Suppressor macrophage treated with lipopolysaccharide for 4 hours (primary cell): Measurements from ENCODE around the gene KCNN2.

ENCODE experiments used
- DNase-seq: peaks from one replicate; pipeline ENCODE4 v3.0.0-alpha.2; 2020

The KCNN2 gene

DNA sequence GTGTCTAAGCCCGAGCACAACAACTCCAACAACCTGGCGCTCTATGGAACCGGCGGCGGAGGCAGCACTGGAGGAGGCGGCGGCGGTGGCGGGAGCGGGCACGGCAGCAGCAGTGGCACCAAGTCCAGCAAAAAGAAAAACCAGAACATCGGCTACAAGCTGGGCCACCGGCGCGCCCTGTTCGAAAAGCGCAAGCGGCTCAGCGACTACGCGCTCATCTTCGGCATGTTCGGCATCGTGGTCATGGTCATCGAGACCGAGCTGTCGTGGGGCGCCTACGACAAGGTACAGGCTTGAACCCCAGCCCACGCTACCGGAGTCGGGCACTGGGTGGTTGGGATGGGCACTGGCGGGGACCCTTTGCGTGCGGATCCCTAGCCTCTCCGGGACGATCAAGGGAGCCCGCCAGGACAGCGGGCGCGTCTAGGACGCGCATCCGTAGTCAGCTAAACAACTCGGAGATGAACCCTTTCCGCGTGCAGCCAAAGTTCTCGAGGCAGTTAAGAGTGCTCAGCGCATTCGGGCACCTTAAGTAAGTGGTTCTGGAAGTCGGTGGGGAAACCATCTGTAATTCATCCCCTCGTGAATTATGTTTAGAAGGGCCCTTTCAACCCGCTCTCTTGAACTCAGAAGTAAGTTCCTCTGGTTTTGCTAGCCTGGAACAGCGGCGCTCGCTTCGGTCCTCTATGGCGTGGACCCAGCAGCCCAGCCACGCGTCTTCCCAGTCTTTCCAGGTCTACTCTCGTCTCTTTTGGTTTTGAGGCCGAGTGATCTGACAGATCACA lies 1.3 kb downstream of the KCNN2 start:
- DNase-seq: no peak

DNA sequence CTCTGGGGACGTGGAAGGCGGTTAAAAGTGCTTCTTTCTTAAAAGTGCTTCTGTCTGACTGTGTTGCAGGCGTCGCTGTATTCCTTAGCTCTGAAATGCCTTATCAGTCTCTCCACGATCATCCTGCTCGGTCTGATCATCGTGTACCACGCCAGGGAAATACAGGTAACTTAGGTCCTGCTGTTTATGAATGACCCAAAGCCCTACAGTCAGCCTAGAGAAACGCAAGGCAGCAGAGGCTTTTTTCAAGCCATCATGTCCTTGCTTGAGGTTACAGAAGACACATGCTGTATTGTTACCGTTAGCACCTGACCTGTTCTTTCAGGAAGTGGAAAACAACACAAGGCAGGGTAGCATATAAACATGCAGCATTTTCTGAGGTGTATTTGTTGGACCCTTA lies 2.0 kb downstream of the KCNN2 start:
- DNase-seq: no peak

DNA sequence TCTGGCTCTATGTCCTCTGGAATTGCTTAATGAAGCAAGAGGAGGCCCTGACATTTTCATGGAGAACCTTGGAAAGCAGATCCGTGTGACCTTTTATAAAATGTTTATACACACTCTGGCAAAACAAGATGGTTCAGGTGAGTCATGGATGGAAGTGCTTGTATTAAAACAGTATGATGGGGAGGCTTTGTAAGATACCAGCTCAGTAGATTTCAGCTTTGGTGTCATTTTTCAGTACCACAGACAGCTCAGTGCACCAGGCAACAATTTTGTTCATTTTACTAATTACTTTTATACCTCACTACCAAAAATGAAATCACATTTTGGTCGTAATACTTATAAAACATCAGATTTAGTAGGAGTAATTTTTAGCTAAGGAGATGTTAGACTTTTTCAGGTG lies 5.2 kb downstream of the KCNN2 start:
- DNase-seq: no peak

DNA sequence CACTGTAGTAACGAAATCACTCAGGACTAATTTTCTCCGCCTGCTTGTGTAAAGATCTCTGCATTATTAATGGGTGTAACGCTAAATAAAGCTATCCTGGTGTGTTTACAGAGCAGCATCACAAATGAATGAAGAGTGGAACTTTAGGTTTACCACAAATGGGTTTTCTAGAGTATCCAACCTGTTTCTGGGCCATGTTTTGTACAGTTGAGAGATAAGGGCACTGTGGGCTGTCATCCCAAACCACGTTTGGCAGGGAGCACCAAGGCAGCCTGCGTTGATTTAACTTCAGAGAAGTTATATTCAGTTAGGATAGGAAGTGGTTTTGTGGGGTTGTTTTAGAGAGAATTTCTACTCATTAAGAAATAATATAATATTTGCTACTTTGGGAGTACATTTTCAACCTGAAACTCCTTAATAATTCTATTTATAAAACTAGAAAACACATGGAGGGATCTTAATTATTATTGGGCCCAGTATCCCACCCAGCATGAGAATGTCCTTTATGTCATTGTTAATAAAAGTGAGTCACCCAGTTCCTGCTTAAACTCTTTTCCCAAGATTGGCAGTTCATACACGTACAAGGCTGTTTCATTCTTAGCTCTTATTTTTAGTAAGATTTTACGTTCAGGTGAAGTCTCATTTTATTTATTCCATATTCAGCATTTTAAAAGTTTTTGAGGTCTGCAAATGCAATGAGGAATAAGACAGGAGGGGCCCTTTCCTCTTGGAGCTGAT lies 8.0 kb downstream of the KCNN2 start:
- no peak for DNase-seq

DNA sequence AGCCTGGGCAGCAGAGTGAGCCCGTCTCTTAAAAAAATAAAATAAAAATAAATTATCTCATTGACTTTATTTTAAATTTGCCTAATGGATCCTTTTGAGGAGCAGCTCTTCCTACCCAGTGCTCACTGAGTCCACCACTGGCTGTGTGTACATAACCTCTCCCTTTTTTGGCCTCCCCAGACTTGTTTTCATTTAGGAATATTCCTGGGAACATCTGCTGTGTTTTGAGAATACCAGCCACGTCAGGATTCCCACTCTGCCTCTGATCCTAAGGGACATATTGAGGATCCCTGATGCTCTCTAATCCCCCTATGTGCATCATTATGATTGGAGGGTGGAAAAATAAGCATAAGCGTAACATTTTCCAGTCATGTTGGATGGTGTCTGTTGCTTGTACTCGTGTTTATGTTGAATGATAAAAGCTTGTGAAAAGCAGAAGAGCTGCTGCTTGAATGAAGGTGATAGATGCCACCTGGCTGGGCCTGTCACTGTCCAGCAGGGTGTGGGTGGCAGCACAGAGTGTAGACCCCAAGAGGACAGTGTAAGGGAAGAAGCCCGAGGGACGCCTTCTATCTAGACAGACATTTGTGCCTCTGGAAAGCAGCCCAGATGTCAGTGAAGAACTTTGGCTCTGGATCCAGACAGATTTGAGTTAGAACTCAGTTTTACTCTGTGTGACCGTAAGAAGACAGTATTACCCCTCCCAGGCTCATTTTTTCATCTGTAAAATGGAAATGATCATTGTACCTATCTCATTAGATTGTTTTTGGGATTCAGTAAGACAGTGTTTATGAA lies 15.4 kb downstream of the KCNN2 start:
- DNase-seq: no peak

DNA sequence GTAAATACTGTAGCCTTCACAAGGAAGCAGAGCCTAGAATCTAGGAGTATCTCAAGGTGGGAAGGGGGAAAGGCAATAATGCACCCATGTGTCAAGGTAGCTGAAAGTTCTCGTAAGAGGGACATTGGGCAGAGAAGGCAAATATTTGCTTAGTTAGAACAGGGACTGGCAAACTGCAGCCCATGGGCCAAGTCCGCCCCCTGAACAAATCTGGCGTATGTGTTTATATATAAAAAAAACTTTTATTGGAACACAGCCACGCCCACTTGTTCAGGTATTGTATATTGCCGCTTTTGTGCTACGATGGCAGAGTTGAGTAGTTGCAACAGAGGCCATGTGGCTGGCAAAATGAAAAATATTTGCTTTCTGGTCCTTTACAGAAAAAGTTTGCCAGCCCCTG lies 16.1 kb downstream of the KCNN2 start:
- DNase-seq: no peak

DNA sequence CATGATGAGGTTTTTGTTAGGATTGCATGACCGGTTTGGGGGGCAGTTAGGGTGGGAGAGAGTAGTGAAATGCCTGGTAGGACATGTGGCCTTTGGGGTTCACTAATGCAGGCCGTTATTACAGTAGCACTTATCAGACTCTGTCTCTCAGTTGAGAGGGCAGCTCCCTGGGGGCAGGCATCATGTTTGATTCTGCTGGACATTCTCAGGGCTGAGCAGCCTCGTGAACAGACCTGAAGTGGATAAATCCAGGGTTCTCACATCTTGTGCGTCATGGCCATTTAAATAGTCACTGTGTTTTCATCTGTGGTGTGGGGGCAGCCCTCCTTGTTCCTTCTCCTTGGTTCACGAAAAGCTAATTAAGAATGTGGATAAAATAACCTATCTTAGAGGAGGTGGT lies 18.9 kb downstream of the KCNN2 start:
- DNase-seq: no peak

DNA sequence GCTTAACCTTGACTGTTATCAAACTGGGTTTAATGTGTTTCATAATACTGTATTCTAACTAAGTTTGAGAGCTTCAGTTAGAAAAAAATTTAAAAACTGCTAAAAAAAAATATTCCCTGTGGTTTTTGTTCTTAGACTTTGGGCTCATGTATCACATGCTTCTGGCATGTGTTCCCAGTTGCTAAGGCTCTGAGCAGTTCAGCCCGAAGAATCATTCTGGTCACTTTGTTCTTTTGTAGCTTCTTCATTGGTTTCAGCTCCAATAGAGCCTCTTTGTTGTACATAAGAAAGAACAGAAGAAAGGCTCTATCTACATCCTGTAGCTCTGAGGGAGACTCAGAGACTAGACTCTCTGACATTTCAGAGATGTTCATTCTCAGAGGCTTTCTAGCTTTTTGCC lies 25.6 kb downstream of the KCNN2 start:
- no peak for DNase-seq

DNA sequence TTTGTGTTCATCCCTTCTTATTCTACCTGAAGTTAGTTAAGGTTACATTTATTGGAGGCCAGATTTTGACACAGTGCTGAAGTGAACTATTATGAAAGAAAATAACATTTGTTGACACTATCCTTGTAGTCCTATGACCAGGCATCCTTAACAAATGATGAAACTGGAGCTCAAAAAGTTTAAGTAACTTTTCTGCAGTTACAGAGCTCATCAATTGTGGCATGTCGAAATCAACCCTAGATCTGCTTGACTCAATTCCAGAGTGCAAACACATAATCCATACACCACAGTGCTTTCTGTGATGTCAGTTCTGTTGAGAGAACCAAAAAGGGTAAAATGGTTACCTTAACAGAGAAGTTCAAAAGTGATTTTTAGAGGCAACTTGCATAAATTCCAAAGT lies 28.6 kb downstream of the KCNN2 start:
- no peak for DNase-seq

DNA sequence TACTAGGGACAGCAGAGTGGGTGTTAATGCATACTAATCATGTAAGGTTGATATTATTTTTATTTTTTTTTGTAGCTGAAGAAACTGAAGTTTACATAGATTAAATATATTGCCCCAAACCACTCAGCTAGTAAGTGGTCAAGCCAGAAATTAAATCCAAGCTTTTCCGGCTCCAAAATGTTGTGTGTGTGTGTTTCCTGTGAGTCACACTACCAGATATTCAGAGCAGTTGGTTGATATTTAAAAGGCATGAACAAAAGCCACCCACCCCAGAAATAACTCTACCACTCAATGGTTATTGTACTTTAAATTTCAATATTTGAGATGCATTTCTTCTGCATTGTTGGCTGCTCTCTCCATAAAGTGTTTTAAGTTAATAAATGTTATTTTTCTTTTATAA lies 29.5 kb downstream of the KCNN2 start:
- DNase-seq: no peak

DNA sequence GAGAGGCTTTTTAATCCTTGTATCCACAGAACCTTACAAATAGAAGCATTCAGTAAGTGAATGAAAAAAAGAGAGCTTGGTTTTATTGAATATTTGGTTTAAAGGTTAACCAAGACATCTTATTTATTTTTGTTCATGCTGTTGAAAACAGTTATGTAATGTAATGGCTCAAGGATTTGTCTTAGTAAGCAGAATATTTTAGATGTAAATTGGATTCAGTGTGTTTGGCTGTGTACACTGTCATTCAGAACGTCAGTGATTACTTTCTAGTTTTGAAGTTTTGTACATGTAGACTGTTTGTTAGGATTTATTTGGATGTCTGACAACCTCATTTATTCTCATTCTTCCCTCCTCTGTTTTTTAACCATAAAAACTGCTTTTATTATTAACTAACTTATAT lies 31.3 kb downstream of the KCNN2 start:
- DNase-seq: no peak

DNA sequence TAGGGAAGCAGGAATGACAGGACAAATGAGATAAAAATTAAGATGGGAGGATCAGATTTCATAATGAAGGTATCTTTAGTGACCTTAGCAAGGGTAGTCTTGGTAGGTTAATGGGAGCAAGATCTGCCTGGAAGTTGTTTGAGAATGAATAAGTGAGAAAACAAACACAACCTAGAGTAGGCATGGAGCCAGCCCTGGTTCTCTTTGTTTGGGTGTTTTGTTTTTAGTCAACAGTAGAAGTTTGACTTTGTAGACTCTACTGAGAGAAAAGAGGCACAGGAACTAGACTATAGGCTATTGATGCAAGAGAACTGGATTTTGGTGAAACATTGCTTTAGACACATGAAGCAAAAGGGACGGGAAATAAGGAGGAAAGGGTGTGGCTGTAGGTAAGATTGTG lies 40.3 kb downstream of the KCNN2 start:
- no peak for DNase-seq

DNA sequence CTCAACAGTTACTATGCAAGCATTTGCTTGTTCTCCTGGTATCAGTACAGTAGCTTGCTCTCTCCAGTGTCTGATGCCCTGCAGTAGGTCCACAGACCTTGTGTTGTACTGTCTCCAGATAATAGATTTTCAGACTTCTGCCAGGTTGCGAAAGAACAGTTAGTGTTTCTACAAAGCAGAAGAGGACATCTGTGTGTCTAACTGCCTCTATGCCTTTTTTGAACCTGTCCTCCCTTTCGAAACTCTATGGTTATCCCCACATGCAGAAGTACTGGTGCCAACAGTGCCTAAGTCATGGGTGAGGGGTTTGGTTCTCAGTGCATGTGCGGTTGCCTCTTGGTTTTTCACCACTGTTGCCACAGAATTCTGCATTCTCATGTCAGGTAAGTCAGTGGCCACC lies 45.9 kb downstream of the KCNN2 start:
- no peak for DNase-seq

DNA sequence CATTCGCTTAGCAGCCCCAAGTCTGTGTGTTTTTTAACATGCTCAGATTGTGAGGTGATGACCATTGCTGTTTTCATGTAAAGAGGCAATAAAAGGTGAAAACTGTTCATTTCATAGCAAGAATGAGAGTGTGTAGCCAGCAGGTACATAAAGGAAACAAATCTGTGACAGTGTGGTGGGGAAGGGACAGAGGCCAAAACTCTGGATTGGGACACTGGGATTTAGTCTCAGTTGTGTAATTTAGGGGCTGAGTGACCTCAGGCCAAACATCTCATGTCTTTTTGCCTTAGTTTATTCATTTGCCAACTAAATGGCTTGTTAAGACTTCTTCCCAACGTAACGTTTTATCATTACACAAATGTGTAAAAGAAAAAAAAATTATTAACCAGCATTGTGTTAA lies 47.0 kb downstream of the KCNN2 start:
- no peak for DNase-seq

DNA sequence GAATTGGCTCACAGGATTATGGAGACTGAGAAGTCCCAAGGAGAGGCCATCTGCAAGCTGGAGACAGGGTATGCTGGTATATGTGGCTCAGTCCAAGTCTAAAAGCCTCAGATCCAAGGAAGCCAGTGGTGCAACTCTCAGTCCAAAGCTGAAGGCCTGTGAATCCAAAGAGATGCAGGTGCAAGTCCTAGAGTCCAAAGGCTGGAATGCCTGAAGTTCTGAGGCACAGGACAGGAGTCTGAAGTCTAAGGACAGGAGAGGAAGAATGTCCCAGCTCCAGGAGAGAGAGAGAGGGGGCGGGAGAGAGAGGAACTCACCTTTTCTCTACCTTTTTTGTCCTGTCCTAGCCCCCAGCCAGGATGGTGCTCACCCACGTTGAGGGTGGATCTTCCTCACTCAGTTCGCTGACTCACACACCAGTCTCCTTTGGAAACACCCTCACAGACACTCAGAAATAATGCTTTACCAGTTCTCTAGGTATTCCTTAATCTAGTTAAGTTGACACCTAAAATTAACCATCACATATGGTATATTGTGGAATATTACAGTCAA lies 49.6 kb downstream of the KCNN2 start:
- DNase-seq: no peak

DNA sequence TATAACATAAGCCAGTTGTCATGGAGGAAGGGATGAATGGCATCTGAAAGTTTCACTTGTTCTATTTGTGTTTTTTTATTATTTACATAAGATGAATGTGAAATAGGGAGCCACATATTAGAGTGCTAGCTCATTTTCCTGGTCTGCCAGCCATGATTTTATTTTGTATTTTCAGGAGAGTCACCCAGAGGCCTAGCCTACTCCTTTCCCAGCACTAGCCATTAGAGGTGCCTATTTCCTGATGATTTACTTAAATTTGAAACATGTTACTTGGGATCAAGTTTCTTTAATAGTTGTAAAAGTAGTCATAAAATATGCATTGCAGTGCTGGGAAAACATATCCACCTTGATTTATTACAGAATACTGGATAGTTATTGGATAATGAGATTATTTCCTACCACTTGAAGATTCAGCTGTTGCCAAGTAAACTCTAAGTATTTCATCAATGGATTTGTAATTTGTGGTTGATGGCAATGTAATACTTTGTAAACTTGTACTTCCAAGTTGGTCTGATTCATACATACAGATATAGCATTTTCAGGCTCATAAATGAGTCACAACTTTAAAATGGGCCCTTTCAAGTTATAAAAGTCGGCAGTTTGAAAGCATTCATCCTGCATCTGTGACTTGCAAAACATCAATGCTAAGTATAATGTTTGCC lies 50.8 kb downstream of the KCNN2 start:
- DNase-seq: peak; percentile 39

DNA sequence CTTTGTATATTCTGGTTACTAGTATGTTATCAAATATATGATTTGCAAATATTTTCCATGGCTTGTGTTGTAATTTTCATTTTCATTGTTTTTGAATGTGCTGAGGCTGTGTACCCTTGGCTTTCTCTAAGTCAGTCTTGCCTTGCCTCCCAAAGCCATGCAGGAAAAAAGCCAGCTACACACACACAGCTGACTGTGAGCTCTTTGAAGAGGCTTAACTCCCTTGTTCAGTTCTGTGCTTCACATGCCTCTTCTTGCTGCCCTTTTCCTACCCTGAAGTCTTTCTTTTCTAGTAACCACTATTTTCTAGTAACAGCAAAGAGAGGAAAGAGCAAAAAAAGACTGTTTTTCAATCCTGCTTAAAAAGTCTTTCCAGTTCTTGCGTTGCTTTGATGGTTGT lies 53.9 kb downstream of the KCNN2 start:
- no peak for DNase-seq

DNA sequence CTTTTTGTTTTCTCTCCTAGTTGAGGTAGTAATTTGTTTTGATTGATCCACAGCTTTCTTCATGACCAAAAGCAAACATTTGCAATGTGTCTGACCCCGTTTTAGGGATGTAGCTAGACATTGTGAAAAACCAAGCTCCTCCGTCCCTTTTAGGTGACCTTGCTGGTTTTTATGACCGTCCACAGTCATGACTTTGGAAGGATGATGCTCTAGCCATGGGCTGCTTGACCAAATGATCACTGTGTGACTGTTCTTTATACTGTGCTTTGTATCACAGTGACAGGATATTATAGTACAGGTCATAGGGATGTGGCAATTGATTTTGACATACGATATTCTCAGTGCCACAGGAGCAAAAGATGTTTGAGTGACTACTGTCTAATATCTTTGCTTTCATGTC lies 54.4 kb downstream of the KCNN2 start:
- DNase-seq: no peak

DNA sequence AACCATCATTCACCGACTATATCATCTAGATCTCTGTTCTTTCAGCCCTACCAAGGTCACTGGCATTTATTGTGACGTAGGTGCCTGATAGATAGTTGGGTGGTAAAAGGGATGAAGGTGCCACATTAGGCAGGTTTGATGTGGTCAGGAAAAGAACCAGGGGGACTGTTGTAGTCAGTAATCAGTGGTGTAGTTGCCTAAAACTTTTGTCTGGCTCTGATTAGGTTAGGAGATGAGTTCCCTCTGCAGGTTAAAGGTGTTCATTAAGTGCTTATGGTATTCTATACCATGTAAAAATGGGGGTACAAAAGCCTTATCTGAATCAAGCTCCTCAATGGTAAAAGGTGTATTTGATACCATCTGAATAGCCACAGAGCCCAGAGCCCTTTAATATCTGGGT lies 55.6 kb downstream of the KCNN2 start:
- no peak for DNase-seq

DNA sequence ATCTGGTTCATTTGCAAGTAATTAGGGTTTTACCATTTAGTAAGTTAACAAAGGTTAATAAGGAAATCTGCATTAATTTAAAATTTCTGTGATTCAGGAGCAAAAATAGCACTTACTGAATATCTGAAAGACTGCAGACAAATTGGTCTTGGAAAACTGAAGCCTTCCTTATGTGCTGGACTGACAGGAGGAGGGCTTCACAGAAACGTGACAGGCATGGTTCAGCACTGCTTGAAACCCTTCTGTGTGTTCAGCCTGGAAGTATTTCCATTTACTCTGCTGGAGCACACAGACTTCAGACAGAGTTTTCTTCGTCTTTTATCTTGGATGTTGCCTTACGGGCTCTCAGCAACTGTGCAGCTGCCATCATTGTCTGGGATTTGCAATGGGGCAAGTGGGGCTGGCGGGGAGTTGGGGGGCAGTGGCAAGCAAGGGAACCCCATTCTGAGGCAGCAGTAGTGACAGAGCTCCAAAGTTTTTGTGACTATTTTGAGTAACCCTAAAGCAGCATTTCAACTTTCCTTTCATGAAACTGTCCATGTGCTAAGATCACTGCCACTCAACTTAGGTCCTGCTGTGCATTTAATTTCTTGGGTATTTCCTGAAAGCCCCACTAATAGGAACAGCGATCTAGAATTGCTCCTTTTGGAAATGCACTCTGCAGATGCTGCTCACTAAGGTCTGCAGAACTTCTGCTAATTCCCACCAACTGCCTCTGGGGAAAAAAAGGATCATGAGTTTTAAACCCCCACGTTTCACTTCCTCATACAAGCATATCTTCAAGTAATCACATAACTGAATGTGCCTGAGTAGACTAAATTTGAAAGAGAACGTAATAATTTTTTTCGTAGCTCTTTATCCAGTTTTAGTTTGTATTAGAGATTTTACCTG lies 56.6 kb downstream of the KCNN2 start:
- DNase-seq: peak; percentile 75

DNA sequence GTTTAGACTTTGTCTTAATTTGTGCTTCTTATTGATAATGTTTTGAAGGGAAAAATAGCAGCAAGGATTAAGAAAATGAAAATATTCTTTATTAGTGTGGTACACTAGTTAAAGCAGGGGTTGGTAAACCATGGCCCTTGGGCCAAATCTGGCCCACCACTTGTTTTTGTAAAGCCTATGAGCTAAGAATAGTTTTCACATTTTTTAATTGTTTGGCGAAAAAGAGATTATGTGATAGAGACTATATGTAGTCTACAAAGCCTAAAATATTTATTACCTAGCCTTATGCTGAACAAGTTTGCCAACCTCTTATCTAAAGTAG lies 57.2 kb downstream of the KCNN2 start:
- DNase-seq: no peak

DNA sequence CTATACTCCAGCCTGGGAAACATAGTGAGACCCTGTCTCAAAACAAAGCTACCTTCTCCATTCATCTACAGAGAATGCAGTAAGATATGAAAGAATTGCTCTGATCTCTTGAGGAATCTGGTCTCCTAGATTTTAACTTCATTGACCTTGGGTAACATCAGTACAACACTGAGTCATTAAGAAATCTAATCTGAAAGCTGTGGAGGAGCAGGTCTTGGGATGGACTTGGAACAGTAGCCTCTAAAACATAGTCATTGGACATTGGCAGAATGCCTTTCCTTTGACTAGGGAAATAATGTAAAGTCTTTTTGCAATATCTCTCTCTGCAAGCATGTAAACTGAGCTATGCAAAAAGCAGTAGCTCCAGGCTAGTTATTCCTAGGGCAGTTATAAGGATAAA lies 58.1 kb downstream of the KCNN2 start:
- no peak for DNase-seq
